ENCODE data around the gene DDX39B. TPM values are rescaled to one million over a fixed set of nuclear protein-coding genes. Genes with fewer than 3 reads are reported as not detected.
"Not testable (repeated sequence)": the region's sequence is repeated elsewhere in the genome, so short reads cannot be mapped to it uniquely, and the experiment has no call there.

Gene DDX39B
- total RNA-seq, 4 donors from 2014 or later: 244 to 322 (median 271) TPM

- ATAC-seq (ENCODE audit: low FRiP score): no peak
- TF ChIP-seq, protein P1, sequence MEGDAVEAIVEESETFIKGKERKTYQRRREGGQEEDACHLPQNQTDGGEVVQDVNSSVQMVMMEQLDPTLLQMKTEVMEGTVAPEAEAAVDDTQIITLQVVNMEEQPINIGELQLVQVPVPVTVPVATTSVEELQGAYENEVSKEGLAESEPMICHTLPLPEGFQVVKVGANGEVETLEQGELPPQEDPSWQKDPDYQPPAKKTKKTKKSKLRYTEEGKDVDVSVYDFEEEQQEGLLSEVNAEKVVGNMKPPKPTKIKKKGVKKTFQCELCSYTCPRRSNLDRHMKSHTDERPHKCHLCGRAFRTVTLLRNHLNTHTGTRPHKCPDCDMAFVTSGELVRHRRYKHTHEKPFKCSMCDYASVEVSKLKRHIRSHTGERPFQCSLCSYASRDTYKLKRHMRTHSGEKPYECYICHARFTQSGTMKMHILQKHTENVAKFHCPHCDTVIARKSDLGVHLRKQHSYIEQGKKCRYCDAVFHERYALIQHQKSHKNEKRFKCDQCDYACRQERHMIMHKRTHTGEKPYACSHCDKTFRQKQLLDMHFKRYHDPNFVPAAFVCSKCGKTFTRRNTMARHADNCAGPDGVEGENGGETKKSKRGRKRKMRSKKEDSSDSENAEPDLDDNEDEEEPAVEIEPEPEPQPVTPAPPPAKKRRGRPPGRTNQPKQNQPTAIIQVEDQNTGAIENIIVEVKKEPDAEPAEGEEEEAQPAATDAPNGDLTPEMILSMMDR (IDR thresholded peaks at IDR 0.05): no peak
Observed at GRCh38 chr6:31525932-31526591, 15.7 kb downstream of the DDX39B start.

GRCh38 chr6:31525553-31525931 is 16.3 kb downstream of the DDX39B start:
- DNase-seq (ENCODE audit: low spot score) (no peak), ATAC-seq (ENCODE audit: low FRiP score) (no peak)
- TF ChIP-seq, protein P1 (IDR thresholded peaks at IDR 0.05): no peak

More at GRCh38 chr6:31525932-31526591, 15.7 kb downstream of the DDX39B start:
- DNase-seq (ENCODE audit: low spot score): no peak

DNA sequence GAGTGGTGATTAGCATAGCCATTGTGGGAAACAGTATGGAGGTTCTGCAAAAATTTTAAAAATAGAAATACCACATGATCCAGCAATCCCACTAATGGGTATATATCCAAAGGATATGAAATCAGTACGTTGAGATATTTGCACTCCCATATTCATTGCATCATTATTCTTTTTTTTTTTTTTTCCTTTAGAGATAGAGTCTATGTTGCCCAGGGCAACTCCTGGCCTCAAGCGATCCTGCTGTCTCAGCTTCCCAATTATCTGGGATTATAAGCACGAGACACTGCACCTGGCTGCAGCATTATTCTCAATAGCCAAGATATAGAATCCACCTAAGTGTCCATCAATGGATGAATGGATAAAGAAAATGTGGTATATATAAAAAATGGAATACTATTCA is 20.0 kb downstream of the DDX39B start:
- ATAC-seq (ENCODE audit: low FRiP score) (no peak), DNase-seq (ENCODE audit: low spot score) (no peak)
- TF ChIP-seq, protein P1 (IDR thresholded peaks at IDR 0.05): no peak

DNA sequence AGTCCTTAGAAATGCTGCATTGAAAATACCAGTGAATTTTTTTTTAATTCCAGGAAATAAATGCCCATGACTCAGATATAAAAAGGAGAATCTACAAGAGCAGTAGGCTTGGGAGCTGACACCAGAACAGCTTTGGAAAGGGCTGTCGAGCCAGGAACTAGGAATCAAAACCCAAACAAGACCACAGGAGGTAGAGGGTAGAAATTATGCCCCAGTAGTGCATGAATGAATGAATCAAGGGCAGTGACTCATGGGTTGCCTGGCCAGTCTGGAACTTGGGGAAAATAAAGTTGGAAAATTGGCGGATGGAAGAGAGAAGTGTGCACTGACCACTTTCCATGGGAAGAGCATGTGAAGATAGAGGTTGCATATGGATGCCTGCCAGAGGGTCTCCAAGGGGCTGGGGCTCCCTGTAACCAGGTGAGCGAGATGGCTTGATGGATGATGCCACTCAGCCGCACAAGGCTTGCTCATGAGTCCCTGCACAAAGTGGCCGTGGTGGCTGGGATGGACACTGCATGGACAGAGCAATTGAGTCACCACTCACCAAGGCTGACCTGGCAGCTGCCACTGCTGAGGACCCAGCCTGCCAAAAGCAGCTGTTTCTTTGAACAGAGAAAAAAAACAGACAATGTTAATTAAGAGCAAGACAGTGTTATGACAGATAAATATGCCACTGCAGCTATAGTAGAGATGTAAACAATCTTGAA is 28.2 kb downstream of the DDX39B start:
- no peak for ATAC-seq (ENCODE audit: low FRiP score)
- no peak for DNase-seq (ENCODE audit: low spot score)

GRCh38 chr6:31510007-31510406 is 31.8 kb downstream of the DDX39B start:
- no peak for ATAC-seq (ENCODE audit: low FRiP score)
- no peak for DNase-seq (ENCODE audit: low spot score)

More for the DNA sequence above, 28.2 kb downstream of the DDX39B start:
- TF ChIP-seq, protein P1 (IDR thresholded peaks at IDR 0.05): no peak

DNA sequence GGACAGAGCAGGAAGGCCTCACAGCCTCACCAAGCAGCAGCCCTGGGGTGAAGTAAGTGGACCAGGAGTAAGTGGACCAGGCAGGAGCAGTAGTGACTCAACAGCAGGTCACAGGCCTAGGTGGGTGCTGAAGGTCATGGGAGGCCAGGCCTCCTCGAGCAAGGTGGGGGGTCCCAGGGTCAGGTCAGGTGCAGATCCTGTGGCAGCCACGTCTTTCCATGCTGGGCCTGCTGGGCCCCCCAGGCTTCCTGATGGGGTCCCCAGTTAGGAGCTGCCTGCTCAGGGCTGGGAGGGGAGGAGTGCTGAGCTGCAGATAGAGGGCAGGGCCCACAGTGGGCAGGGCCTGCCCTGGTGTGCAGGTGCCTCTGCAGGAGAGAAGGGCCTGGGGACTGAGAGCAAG is 32.8 kb downstream of the DDX39B start:
- not testable (repeated sequence) for DNase-seq (ENCODE audit: low spot score); ATAC-seq (ENCODE audit: low FRiP score)

More at GRCh38 chr6:31510007-31510406, 31.8 kb downstream of the DDX39B start:
- TF ChIP-seq, protein P1 (IDR thresholded peaks at IDR 0.05): no peak

GRCh38 chr6:31502586-31502985 is 39.2 kb downstream of the DDX39B start:
- ATAC-seq (ENCODE audit: low FRiP score): no peak
- TF ChIP-seq, protein P1 (IDR thresholded peaks at IDR 0.05): no peak
- no peak for DNase-seq (ENCODE audit: low spot score)

GRCh38 chr6:31499648-31500047 is 42.2 kb downstream of the DDX39B start:
- not testable (repeated sequence) for ATAC-seq (ENCODE audit: low FRiP score); DNase-seq (ENCODE audit: low spot score)
